ENCODE results near the gene OPTN.
"Not testable (repeated sequence)": the region's sequence is repeated elsewhere in the genome, so short reads cannot be mapped to it uniquely, and the experiment has no call there.

OPTN gene

GRCh38 chr10:13099666-13100348, at the start of gene OPTN:
Gene OPTN, plus strand, starts transcription at chr10:13100163. Its CDS starts 8,960 bp downstream, at chr10:13109123.
- DNase-seq (ENCODE audit: low read depth in 2 of 2) = peak; percentile 46 to 64

GRCh38 chr10:13051126-13051694, 48.8 kb upstream of the OPTN start:
- no peak for DNase-seq (ENCODE audit: low read depth in 2 of 2)

- DNase-seq (ENCODE audit: low read depth in 2 of 2) = not testable (repeated sequence)
Observed at GRCh38 chr10:13053208-13053607, 46.8 kb upstream of the OPTN start.

DNA sequence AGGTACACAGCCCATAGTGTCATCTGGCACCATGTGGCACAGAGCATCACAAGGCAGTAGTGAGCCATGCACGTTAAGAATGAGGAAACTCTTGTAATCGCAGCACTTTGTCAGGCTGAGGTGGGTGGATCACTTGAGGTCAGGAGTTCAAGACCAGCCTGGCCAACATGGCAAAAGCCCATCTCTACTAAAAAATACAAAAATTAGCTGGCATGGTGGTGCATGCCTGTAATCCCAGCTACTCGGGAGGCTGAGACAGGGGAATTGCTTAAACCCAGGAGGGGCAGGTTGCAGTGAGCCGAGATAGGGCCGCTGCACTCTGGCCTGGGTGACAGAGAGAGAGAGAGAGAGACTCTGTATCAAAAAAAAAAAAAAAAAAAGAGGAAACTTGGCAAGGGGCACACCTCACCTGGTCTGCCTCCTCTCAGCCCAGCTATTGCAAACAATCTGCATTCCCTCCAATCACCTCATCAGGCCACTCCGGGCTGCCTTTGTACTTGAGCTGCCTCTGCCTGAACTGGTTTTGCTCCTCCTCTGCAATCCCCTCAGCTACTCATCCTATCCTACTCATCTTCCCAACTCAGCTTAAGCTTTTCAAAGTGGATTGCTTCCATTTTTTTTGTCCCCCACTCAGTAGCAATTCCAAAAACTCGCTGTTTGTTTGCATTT, 46.0 kb upstream of the OPTN start:
- DNase-seq (ENCODE audit: low read depth in 2 of 2) = no peak

DNA sequence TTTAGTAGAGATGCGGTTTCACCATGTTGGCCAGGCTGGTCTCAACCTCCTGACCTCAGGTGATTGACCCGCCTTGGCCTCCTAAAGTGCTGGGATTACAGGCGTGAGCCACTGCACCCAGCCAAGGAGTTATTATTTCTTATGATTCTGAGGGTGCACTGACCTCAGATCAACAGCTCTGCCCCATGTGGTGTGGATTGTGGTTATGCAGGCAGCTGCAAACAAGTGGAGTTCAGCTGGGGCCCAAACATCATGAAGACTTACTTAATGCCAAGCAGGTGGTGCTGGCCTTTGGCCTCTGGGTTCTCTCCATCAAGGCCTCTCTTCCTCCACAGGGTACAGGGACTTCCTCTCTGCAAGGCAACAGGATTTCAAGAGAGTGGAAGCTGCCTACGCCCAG, 45.1 kb upstream of the OPTN start:
- no peak for DNase-seq (ENCODE audit: low read depth in 2 of 2)

- no peak for DNase-seq (ENCODE audit: low read depth in 2 of 2)
Observed at GRCh38 chr10:13056456-13057077, 43.4 kb upstream of the OPTN start.

- DNase-seq (ENCODE audit: low read depth in 2 of 2) = no peak
Observed at GRCh38 chr10:13062803-13063202, 37.2 kb upstream of the OPTN start.

GRCh38 chr10:13066527-13066926, 33.4 kb upstream of the OPTN start:
- DNase-seq (ENCODE audit: low read depth in 2 of 2) = no peak

GRCh38 chr10:13067431-13067830, 32.5 kb upstream of the OPTN start:
- no peak for DNase-seq (ENCODE audit: low read depth in 2 of 2)

- no peak for DNase-seq (ENCODE audit: low read depth in 2 of 2)
Observed at GRCh38 chr10:13068071-13068470, 31.9 kb upstream of the OPTN start.

- DNase-seq (ENCODE audit: low read depth in 2 of 2) = no peak
Observed at GRCh38 chr10:13068484-13068883, 31.5 kb upstream of the OPTN start.

GRCh38 chr10:13072339-13072738, 27.6 kb upstream of the OPTN start:
- no peak for DNase-seq (ENCODE audit: low read depth in 2 of 2)

- peak in 1 of 2 donors; percentile 6 for DNase-seq (ENCODE audit: low read depth in 2 of 2)
Observed at GRCh38 chr10:13074563-13075451, 25.2 kb upstream of the OPTN start.

GRCh38 chr10:13078912-13079775, 20.8 kb upstream of the OPTN start:
- no peak for DNase-seq (ENCODE audit: low read depth in 2 of 2)

GRCh38 chr10:13079776-13080050, 20.2 kb upstream of the OPTN start:
- no peak for DNase-seq (ENCODE audit: low read depth in 2 of 2)

DNA sequence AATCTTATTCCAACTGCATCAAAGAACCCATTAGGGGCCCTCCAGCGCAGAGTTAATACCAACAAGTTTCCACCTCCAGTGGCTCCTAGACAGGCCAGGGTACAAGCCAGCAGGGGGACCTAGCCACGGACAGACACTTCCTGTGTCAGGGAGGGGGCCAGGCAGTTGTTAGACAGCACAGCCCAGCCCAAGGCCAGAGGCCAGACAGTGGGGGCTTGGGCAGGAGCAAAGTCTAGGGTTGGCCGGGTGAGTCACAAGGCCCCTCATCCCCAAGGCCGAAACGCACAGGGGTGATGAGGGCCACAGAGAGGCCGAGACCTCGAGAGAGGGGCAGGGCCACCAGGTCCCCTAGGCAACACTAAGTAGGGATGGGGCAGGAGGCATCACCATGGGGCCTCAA, 19.3 kb upstream of the OPTN start:
- no peak for DNase-seq (ENCODE audit: low read depth in 2 of 2)

DNA sequence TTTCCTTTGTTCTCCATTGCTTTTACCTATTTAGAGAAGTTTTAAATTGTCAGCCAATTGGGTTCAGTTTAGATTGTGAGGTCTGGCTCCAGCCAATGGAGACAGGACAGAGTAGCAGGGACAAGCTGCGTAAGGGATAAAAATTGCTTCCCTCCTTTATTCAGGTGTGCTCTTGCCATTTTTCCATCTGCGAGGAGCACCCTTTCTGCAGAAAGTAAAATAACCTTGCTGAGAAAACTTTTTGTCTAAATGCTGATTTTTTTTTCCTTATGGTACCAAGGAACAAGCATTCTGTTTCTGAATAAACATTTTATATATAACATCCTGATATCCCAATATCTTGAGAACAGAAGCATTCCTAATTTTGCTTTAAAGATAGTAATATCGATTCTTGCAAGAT, 16.3 kb upstream of the OPTN start:
- DNase-seq (ENCODE audit: low read depth in 2 of 2) = not testable (repeated sequence)

- DNase-seq (ENCODE audit: low read depth in 2 of 2) = no peak
Observed at GRCh38 chr10:13086056-13086455, 13.9 kb upstream of the OPTN start.

DNA sequence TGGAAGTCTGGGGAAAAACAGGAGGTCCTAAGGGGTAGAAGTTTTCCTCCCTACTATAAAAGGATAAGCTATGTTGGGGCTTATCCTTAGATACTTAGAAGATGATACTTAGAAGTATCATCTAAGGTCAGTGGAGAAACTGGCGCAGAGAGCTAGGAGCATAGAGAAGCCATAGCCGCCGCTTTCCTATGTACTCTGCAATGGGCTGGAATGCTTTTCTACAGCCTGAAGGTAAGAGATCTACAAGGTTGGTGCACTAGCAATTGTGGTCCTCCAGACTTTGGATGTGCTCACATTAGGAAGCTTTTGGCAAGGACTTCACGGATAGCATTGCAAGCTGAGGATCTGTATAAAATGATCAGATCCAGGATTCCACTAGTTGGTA, 12.4 kb upstream of the OPTN start:
- DNase-seq (ENCODE audit: low read depth in 2 of 2) = no peak

DNA sequence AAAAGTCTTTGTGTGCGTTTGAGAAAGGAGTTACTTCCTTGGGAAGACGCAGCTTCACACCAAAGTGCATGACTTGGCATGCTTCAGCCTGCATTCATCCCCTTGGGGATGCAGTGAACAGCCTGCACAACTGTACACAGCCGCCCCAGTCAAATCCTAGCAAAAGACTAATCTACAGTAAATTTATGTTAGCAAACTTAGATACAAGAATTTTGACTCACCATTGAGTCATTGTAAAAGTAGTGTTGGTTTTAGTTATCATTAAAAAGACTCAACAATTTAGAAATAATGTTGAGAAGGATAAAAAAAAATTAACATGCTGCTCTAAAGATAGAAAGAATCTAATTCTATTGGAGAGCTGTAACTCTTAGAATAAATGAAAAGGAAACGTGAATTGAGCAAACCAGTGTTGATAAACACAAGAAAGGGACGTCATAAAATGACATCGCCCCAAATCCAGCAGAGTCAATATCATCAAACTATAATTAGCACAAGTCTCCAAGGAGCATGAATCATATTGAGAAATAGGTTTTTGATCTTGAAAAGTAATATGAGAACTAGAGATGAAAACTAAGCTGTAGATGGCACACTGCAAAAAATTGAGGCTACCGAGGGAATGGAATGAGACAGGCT, 11.9 kb upstream of the OPTN start:
- DNase-seq (ENCODE audit: low read depth in 2 of 2) = no peak

DNA sequence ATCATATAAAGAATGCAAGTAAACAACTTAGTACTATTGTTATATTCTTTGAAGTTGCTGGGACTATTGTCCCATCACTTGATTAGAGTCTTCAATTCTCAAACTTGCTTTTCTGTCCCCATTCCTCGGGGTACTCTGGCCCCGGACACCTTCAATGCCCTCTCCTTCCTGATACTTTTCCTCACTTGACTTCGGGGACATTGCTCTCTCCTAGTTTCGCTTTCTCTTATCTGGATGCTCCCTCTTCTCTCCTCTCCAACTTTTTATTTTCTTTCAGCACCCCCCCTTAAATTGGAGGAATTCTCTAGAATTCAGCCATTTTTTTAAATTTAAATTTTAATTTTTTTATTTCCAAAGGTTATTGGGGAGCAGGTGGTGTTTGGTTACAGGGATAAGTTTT, 10.6 kb upstream of the OPTN start:
- no peak for DNase-seq (ENCODE audit: low read depth in 2 of 2)
